ENCODE data around the gene NSD2.

DNA sequence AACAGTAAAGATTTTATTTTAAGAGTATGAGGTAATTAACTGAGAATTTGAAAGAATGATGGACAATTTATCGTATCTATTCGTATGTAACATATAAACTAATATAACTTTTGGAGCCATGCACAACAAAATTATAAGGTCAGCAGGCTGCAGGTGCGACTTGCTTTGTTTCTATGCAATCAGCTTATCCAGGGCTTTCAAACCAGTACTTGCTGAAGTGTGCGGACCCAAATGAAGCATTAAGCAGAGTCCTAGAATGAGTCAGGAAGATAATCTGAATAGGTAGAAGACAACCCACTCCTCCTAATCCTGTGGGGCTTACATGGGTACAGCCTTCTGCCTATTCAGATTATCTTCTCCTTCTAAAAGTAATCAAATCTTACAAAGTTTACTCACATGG is 2.1 kb downstream of the NSD2 start:
- TF ChIP-seq CTCF (IDR thresholded peaks at IDR 0.05) (no peak), POLR2AphosphoS5 (IDR thresholded peaks at IDR 0.05) (no peak), POLR2A (IDR thresholded peaks at IDR 0.05) (no peak)

Data from sigmoid colon (tissue), 4 donors.